Measurements from ENCODE around the gene KCNMA1. TPM values are rescaled to one million over a fixed set of nuclear protein-coding genes. Genes with fewer than 3 reads are reported as not detected.

The KCNMA1 gene
- total RNA-seq, 1 experiment from 2014 or later: 143 TPM

DNA sequence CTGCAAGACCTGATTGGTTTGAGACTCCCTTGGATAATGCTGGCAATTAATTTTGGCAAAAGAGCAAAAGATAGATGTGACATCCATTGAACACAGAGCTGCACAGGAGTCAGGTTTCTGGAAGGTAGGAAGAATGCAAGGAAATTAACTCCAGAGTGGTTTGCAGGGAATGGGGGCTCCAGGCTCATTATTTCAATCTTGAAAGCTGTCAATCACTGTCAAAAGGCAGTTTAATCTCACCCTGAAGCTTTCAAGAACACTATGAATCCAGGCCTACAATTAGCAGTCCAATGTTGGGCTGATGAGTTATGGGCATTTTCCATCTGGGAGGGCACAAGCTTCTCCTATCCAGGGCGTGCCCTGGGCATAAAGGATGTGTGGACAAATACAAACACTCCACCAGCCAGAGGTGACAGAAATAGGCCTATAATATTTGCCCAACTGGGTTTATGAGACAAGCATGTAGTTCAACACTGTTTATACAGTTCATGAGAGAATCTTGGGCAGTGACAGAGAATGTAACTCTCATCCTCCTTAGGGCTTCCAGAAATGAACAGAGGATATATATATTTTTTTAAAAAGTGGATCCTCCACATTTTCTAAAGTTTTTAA, 80.5 kb downstream of the KCNMA1 start:
- BruUV-seq (replicated peaks): no TSS peak
- no peak overlapping the region for H3K27ac ChIP-seq (ENCODE audit: low read length)
- H3K4me1 ChIP-seq (ENCODE audit: insufficient read depth, low read length): peaks cover 10% of the 10 kb centered on the region; the same call in 1 of the 2 replicates
- H3K27me3 ChIP-seq (ENCODE audit: low read length): no peaks in the 10 kb centered on the region
- no peak overlapping the region for H3K4me2 ChIP-seq (ENCODE audit: low read length)
- no peaks in the 10 kb centered on the region for H3F3A ChIP-seq (ENCODE audit: low read length, unreplicated experiment)
- H3K9me2 ChIP-seq (replicated peaks; ENCODE audit: low read length): no peaks in the 10 kb centered on the region
- no peaks in the 10 kb centered on the region for H4K20me1 ChIP-seq (ENCODE audit: low read length)
- TF ChIP-seq EZH2 (IDR thresholded peaks at IDR 0.05; ENCODE audit: low read length, unreplicated experiment): no peak
- no peak for TF ChIP-seq EZH2phosphoT487 (IDR thresholded peaks at IDR 0.05; ENCODE audit: borderline replicate concordance, low read length)
- TF ChIP-seq, protein P1, sequence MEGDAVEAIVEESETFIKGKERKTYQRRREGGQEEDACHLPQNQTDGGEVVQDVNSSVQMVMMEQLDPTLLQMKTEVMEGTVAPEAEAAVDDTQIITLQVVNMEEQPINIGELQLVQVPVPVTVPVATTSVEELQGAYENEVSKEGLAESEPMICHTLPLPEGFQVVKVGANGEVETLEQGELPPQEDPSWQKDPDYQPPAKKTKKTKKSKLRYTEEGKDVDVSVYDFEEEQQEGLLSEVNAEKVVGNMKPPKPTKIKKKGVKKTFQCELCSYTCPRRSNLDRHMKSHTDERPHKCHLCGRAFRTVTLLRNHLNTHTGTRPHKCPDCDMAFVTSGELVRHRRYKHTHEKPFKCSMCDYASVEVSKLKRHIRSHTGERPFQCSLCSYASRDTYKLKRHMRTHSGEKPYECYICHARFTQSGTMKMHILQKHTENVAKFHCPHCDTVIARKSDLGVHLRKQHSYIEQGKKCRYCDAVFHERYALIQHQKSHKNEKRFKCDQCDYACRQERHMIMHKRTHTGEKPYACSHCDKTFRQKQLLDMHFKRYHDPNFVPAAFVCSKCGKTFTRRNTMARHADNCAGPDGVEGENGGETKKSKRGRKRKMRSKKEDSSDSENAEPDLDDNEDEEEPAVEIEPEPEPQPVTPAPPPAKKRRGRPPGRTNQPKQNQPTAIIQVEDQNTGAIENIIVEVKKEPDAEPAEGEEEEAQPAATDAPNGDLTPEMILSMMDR (conservative IDR thresholded peaks at IDR 0.05; ENCODE audit: low read depth, low read length): no peak
- POLR2A ChIA-PET (ENCODE audit: unreplicated experiment): interaction anchor here (0.5 kb wide), 1 partner anchor 393 kb away, joined by 4 read pairs; no protein-coding TSS in a partner anchor
- no peak overlapping the region for H2AFZ ChIP-seq (ENCODE audit: low read length)
- peaks cover 20% of the 10 kb centered on the region; the same call in 1 of the 2 replicates for H3K79me2 ChIP-seq (ENCODE audit: low read length)
- ATAC-seq (peak; percentile 94), DNase-seq (peak; percentile 63)
- no peak overlapping the region for H3K9ac ChIP-seq (ENCODE audit: low read length)
- CTCF ChIA-PET: interaction anchor here (0.6 kb wide), 2 partner anchors 68 to 1762 kb away, joined by 3 to 4 read pairs; no protein-coding TSS in a partner anchor
- intact Hi-C loops (cut with micrococcal nuclease): no loop called here
- no peak overlapping the region for H3K4me3 ChIP-seq (ENCODE audit: low read length)
- no peaks in the 10 kb centered on the region for H3K36me3 ChIP-seq (ENCODE audit: low read depth, low read length)
- H3K9me3 ChIP-seq (ENCODE audit: low read length): no peaks in the 10 kb centered on the region

GRCh38 chr10:77555591-77556212, 81.9 kb downstream of the KCNMA1 start:
- DNase-seq: no peak
- Histone ChIP-seq H3F3A (ENCODE audit: low read length, unreplicated experiment) (no peaks in the 10 kb centered on the region), H3K9me3 (ENCODE audit: low read length) (no peaks in the 10 kb centered on the region), H3K79me2 (ENCODE audit: low read length) (peaks cover 20% of the 10 kb centered on the region; the same call in 1 of the 2 replicates), H3K27me3 (ENCODE audit: low read length) (no peaks in the 10 kb centered on the region), H3K4me1 (ENCODE audit: insufficient read depth, low read length) (peaks cover 10% of the 10 kb centered on the region; the same call in 1 of the 2 replicates), H4K20me1 (ENCODE audit: low read length) (no peaks in the 10 kb centered on the region), H2AFZ (ENCODE audit: low read length) (no peak overlapping the region), H3K9me2 (replicated peaks; ENCODE audit: low read length) (no peaks in the 10 kb centered on the region), H3K4me2 (ENCODE audit: low read length) (no peak overlapping the region), H3K36me3 (ENCODE audit: low read depth, low read length) (no peaks in the 10 kb centered on the region), H3K9ac (ENCODE audit: low read length) (no peak overlapping the region), H3K27ac (ENCODE audit: low read length) (no peak overlapping the region), H3K4me3 (ENCODE audit: low read length) (no peak overlapping the region)
- TF ChIP-seq EZH2 (IDR thresholded peaks at IDR 0.05; ENCODE audit: low read length, unreplicated experiment) (no peak), EZH2phosphoT487 (IDR thresholded peaks at IDR 0.05; ENCODE audit: borderline replicate concordance, low read length) (no peak)
- TF ChIP-seq, protein P1 (conservative IDR thresholded peaks at IDR 0.05; ENCODE audit: low read depth, low read length): no peak
- BruUV-seq (replicated peaks): no TSS peak
- intact Hi-C loops (cut with micrococcal nuclease): no loop called here
- ChIA-PET POLR2A (ENCODE audit: unreplicated experiment) (interaction anchor here (0.5 kb wide), 2 partner anchors 9 to 39 kb away, joined by 3 read pairs; no protein-coding TSS in a partner anchor), CTCF (no interaction called here)
- ATAC-seq: no peak

All from PC-3 (cell line).